SKM-1 treated with dmso at 0.1 percent for 144 hours (cell line): ENCODE results near the gene SMCP.
A peak's percentile ranks its signal among the peaks of the same experiment; 100 is the strongest.

Experiments
- DNase-seq: peaks from one replicate; lab custom pipeline; 2025; ENCODE audit not compliant: unreplicated experiment; lab: John Stamatoyannopoulos, UW

Gene SMCP, protein sequence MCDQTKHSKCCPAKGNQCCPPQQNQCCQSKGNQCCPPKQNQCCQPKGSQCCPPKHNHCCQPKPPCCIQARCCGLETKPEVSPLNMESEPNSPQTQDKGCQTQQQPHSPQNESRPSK

DNA sequence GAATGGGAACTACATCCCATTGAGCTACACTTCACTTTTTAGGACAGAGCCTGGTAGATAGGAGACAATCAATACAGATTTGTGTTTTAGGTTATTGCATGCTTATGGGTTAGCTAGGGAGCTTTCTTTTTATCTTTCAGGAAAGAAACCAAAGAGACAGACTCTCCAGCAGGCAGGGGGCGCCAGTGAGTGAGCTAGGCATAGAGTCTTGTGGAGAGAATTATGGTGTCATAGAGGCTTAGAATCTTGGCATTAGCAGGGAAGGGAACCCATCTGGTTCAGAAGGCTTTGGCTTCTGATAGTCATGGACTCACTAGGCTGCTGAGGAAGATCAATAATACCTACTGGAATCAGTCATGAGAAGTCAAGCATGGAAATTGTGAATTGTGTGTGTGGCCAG is at the start of gene SMCP:
Gene SMCP (plus strand): TSS at position 281 of the 400 bp plus-strand sequence. CDS start 6,101 bp downstream, outside the sequence.
- DNase-seq, result no peak

DNA sequence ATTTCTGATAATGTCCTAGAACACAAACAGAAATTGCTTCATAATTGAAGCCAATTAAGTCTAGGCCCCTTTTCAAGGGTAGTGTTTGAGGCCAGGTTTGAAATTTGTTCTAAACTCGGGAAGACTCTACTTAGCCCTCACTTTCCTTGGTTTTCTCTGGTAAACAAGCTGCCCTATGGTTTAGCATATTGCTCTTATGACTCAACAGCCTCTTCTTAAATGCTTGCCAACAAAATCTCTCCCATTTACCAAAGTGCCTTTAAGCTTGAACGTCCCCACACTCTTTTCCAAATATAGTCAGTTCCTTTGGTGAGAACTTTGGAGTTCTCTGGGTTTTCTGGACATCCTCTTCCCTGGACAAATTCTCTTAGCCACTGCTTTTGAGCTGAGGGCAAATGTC is 41.3 kb upstream of the SMCP start:
- no peak for DNase-seq

DNA sequence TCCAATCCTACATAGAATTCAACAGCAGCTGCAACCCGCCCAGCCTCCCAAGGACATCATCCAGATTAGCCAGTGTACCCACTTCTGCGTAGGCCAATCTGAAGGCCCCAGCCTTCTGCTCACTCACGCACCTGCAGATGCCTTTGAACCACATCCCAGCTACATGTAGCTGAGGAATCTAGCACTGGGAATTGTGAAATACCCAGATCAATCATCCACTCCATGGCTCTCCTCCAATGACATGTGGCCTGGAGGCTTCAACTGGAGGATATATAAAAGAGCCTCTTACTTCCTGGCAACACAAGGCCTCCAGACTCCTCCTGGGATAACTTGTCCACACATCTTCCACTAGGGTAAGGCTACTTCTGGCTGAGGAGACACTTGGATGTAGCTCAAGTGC is 35.6 kb upstream of the SMCP start, which contains the start of gene LCE6A:
Gene LCE6A (plus strand): TSS at position 301 of the 400 bp plus-strand sequence. CDS start 665 bp downstream, outside the sequence.
- DNase-seq, result no peak

DNA sequence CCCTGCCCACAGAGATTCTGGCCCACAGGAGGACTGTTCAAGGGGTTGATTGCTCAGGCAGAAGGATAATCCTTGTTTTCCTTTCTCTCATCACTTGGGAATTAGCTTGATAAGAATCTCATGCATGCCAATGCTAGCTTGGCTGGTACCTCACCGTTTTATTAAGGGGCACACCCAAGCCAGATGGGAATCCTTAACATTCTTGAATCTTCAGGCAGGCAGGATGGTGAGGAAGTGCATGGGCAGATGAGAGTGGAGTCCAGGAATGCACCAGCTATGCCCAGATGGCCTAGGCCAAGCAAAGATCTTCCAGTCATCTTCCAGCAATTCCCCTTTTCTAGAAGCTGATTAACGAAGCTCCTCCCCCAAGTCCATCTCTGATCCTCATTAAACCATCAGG is 22.5 kb upstream of the SMCP start:
- no peak for DNase-seq

DNA sequence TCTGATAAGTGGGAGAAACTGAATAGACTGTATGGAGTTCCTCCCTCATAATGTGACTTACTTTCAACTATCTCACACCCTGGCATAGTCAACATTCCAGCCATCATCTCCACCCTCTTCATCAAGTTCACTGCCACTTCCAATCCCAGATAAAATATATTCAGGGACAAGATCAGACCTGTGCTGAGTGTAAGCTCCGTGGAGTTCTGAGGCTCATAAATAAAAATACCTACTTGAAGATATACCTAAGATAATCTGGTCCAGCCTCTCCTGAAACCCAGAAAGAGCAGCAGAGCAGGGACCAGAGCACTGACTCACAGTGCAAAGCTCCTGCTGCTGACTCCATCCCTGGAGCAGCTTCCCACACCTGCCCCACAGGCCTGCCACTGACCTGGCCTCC is 20.1 kb upstream of the SMCP start:
- no peak for DNase-seq

DNA sequence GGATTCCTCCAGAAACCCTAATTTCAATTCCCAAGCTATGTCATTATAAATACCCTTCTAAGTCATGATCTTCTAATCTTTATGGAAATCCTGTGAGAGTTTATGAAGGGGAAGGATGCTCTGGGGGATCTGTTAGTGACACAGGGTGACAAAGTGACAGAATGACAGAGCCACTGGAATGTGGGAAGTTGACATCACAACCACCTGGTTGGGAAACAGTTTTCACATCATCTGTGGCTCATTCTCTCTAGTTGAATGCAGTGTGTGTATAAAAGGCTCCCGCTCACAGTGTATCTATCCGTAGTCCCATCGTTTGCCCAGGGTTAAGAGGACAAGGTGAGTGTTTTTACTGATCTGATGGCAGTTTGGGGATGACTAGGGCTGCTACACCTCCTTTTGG is 18.4 kb upstream of the SMCP start, which contains the start of gene LCE7A:
Gene LCE7A (plus strand): TSS at position 301 of the 400 bp plus-strand sequence. CDS start 702 bp downstream, outside the sequence.
- no peak for DNase-seq

DNA sequence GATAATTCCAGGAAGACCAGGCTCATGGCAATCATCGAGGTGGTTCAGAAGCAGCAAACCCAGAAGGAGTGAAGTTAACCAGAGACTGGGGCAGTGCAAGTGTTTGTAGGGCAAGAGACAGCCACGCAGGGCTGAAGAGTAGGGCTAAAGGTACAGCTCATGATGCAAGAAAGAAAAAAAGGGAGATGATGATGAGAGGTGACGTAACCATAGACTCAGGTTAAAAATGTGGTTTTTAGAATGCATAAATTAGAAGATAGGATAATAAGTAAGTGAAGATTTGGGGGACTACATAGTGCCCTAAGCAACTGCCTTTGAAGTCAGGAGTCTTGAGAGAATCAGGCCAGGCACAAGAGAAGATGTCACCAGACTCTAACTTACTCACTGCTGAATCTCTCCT is 18.0 kb upstream of the SMCP start:
- no peak for DNase-seq

DNA sequence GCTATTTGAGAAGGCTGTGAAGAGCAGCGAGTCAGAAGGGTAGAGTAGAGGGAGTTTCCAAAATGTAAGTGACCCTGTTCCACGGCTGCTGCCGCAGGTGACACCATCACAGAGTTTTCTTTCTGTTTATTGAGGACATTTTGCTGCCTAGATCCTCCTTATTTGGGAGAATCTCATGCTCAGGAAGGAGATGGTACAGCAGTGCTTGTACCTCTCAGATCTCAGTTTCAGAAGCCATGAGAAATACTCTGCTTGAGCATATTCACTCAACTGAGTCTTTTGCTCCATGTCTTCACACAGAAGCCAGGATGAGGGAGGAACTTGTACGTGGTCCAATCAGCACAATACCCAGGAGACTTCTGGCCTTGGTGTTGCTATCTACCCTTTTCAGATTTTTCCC is 16.7 kb upstream of the SMCP start:
- DNase-seq, result no peak

DNA sequence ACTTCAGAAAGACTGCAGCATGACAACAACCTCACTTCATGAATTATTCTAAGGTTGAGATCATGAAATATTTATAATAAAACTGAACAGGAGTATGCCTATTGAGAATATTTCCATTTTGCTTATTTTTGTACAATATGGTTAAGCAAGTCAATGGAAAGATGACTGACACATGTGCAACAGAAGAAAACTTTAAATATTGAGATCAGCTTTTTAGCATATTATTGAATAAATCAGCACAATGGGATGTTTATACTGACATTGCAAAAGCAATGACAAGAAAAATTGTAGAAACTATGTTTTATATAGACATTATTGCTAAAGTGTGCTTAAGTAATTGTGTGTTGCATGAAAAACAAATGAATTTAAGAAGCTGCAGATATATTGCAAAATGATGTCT is 13.7 kb upstream of the SMCP start:
- DNase-seq, result no peak

DNA sequence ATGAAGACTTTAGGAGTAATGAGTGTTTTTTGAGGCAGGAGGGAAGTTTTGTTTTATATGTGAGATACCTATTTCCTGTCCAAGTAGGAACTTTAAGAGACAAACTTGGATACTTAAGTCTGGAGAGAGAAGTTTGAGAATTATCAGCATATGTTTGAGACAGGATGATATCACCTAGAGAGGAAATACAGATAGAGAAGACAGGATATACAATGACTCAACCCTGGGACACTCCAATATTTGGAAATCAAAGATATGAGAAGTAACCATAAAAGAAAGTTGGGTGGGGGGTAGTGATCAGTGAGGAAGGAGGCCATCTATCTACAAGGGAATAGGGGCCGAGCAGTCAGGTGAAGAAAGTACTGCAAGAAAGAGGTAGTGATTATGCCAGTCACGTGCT is 11.8 kb upstream of the SMCP start:
- no peak for DNase-seq

DNA sequence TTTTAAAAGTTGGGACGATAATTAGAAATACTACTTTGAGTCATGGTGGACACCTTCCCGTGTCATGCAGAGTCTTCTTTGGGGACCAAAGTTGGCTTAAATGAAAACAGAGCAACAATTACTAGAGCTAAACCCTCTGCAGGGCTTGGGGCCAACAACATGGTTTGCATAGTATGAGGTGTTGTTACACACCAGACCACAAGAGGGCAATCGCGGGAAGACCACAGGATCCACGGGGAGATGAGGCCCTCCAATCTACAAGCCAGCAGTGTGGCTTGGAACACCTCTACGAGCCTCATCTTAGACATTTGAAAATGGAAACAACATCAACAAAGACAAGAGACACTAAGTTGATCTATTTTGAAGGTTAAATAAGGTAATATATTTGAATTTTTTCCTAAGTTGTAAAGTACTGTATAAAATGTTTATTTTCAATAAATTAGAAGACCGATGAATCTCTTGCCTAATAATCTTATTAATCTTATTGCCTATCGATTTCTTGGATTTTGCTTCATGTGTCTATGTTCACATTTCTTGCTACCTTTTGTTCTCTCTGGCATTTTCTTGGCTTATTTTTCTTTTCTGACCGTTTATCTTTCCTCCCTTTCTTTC is 8.2 kb upstream of the SMCP start:
- DNase-seq, result peak; percentile 31

DNA sequence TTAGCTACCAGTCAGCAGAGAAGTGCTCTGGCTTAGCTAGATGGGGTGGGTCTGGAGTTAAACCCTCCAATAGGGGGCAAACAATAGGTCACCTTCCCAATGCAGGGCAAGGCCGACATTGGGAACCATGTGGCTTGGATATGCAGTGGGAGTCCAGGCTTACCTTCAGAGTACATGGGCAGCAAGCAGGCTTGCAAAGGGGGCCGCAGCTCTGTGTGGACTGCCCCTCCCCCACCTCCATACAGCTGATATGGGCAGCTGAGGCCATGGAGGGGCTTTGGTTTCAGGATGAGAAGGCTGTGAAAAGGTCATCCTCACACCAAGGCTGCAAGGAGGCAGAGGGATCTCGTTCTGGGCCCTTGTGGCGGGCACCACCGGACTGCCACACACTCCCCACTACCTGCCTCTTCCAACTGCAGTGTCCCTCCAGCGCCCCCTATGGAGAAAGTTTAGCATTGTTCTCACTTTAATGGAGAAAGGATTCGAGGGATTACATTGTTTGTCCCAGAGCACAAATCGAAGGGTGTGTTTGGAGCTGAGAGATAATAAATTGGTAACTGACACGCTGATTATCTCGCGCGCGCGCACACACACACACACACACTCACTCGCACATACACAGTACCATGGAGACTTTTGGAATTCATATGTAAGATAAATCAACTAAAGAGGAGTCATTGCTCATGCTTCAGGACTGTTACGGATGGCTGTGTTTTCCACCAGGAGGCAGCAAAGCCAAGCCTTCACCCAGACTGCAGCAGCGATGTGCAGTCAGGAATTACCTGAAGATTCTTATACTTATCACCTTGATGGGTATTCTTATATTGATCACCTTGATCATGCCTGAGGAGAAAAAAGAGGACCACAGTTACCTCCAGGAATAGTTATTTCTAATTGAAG is 7.0 kb upstream of the SMCP start:
- DNase-seq, result peak; percentile 19

DNA sequence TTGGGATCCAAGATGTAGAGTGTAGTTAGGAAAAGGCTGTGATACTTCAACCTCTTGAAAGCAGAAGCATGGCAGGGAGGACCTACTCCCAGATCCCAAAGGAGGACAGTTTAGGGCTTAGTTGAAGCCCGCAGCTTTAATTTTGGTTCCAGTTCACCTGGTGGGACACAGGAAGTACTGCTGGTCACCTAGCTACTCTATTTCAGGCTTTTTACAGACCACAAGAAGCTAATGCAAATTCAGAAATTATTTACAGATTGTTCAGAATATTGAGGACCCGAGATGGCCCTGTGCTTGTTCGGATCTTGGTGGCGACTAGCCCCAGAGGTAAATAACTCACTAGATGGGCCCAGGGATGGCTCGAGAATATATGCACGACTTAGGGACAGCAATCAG is 6.4 kb upstream of the SMCP start:
- no peak for DNase-seq

DNA sequence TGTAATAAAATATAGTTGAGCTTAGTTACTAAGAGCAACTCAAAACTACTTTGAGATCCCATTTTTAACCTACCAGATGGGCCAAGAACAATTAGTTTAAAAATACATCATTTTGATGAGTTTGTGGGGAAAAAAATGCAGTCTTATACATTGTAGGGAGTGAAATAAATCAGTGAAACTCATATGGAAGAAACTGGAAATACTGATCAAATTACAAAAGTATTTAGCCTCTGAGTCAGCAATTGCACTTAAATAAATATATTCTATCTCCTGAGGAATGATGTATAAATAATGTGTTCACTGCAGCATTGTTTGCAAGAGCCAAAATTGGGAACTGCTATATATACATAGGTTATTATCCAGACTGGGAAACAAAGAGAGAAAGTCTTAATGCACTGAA is 4.6 kb upstream of the SMCP start:
- DNase-seq, result no peak

DNA sequence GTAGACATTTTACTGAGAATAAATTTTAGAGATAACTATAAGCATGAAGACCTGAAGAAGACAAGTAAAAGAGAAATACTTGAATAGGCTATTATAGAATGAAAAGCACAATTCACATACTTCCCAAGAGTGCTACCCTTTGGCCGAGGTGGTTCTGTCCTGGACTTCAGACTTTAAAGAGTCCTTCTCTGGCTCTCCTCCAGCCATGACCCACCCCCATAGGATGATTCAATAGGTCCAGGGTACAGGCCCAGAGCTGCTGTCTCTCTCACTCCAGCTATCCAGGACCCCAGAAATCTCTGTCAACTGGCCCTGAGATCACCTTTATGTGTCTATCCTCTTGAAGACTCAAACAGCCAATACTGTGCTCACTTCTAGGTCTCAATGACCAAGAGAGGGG is 1.3 kb upstream of the SMCP start:
- DNase-seq, result no peak

DNA sequence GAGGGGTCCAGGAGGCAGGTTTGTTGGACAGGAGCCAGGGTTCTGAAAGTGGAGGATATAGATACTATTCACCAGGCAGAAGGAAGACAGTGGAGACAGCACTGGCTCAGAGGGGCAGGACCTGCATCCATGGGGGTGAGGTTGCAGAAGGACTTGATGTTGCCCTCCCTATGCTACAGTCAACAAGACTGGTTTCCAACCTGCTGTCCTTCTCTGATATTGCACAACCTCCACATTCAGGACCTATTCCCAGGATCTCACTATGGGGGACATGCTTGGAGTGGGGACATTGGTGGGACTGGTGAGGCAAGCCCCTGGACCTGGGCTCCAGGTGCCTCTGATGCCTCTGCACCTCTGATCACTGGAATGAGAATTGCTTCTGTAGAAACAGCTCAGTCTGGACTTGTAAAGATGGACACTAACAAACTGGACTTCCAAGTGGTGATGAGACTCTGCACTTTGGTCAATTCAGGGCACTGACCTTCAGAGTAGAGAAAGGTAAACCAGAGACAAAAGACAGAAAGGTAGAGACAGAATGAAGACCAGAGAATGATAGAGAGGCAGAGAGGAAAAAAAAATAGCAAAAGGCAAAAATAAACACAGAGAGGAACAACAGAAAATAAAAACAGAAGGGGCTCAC is 1.6 kb downstream of the SMCP start:
- no peak for DNase-seq

DNA sequence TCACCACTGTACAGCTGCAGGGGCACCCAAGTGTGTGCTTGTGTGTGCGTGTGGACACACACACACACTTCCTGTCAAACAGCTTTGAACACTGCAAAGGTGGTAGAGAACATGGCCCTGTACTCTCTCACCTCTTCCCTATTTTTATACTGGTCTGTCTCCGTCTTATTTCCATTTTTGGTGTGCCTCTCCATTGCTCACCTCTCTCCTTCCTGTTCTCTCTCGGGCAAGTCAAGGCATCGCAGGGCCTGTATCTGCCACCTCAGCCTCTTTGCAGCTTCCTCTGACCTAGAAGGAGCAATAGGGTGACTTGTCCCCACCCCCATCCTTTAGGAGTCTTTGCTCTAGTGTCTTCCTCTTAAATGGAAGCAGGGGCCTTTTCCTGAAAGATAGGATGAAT is 2.2 kb downstream of the SMCP start:
- no peak for DNase-seq

DNA sequence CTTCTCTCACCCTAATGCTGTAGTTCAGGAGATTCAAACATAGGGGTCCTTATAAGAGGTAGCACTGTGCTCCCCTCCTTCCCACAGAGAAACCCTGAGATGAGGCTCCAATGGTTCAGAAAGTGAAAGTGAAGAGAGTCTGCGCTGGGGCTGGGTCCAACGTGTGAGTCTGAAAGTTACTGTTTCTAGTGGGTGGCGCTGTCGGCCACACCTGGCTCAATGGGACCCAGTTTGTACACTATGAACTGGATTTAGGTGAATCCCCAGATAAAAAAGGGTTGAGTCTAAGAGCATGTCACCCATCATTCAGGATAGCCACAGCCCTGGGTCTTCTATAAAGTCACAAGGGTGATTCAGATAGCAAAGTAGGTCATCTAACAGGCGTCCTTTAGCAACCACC is 2.8 kb downstream of the SMCP start:
- no peak for DNase-seq

DNA sequence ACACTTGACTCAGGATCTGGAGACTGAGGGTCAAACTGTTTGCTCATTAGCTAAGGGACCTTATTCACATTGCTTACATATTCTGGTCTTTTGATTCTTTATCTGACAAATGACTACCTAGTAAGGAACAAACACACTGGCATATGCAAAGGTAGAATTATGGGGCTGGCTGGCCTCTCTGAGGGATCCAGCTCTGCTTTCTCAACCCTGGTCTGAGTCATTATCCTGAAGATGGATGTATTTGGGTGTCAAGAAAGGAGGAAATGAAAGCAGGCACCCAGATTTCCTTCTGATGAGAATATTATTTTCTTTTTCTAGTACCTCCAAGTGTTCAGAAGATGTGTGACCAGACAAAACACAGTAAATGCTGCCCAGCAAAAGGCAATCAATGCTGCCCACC is 6.0 kb downstream of the SMCP start:
- DNase-seq, result no peak

DNA sequence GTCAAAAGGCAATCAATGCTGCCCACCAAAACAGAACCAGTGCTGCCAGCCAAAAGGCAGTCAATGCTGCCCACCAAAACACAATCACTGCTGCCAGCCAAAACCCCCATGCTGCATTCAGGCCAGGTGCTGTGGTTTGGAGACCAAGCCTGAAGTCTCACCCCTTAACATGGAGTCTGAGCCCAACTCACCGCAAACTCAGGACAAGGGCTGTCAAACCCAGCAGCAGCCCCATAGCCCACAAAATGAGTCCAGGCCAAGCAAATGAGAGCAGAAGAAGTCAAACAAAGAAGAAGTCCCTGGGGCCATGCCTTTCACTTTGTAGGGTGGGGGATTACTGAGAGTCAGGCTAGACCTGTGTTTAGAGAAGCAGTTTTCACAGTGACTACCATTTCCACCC is 6.4 kb downstream of the SMCP start:
- no peak for DNase-seq

DNA sequence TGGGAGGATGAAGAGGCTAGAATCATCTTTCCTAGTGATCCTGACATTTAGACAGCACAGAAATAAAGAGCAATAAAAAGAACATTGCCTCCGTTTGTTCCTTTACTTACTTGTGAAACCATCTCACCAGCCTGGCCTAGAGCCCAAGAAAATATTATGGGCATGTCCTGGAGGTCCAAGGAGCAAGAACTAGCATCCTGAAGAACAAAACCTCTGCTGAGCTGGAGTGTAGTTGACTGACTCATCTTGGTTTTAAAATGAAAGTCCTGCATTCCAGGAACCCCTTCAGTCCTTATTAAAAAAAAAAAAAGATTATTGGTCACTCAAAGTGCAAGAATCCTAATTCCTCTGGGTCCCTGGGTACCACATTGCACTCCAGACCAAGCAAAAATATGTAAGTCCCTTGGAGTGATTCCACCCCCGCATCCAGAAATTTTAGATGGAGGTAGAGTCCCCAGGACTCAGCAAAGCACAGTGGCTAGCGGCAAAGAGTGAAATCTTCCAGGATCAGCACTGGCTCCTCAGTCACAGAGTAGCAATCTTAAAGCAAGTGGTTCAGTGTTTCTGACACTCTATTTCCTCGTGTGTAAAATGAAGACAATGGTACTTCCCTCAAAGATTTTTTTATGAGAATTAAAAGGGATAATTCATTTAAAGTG is 7.0 kb downstream of the SMCP start:
- no peak for DNase-seq
